OCI-LY3 (cell line): ENCODE data around the gene TOPORS.

Experiments
- CTCF ChIP-seq: fragments of 200-600, 300-600 bp; sonication (generic); IDR thresholded peaks from 2 replicates; pipeline ENCODE4 v1.5.1; 2014; ENCODE audit warnings: antibody characterized with exemption, low read length, low read depth
- EZH2phosphoT487 ChIP-seq: fragments of 200-600 bp; shearing (Covaris generic); IDR thresholded peaks from 2 replicates; pipeline ENCODE4 v1.6.1; 2018; ENCODE audit warnings: antibody characterized with exemption, mixed run types, low read depth

GRCh38 chr9:32554591-32554990 lies 2.2 kb upstream of the TOPORS start:
- TF ChIP-seq CTCF (no peak), EZH2phosphoT487 (no peak)
